Activated T-helper 1 cell treated with anti-CD3 and anti-CD28 coated beads, Interleukin-12 subunit alpha, Interleukin-12 subunit beta, Interleukin-2, Interleukin-4 antibody, amounts not matched to agents 30 ng/mL and 10 ng/mL and 1 ng/mL, durations not matched to agents 14 hours and 24 hours and 36 hours (primary cell): ENCODE data around the gene ENTPD7. TPM values are rescaled to one million over a fixed set of nuclear protein-coding genes. Genes with fewer than 3 reads are reported as not detected.

Experiments
- DNase-seq: peaks from one replicate; pipeline ENCODE4 v3.0.0; 2021; ENCODE audit warnings: low spot score
- H3K27ac Mint-ChIP-seq: one replicate; pipeline ENCODE4 v1.8.0; 2021; ENCODE audit warnings: mild to moderate bottlenecking, mixed read lengths
- H3K27me3 Mint-ChIP-seq: one replicate; pipeline ENCODE4 v1.8.0; 2022; ENCODE audit warnings: mild to moderate bottlenecking, moderate library complexity, mixed read lengths; ENCODE audit not compliant: insufficient read depth
- H3K36me3 Mint-ChIP-seq: one replicate; pipeline ENCODE4 v1.8.0; 2021; ENCODE audit warnings: low read depth, mixed read lengths
- H3K4me1 Mint-ChIP-seq: one replicate; pipeline ENCODE4 v1.8.0; 2021; ENCODE audit warnings: low read depth, mixed read lengths
- H3K4me3 Mint-ChIP-seq: one replicate; pipeline ENCODE4 v1.8.0; 2021; ENCODE audit warnings: mild to moderate bottlenecking, moderate library complexity, mixed read lengths
- H3K9me3 Mint-ChIP-seq: one replicate; pipeline ENCODE4 v1.8.0; 2021; ENCODE audit warnings: mixed read lengths
- intact Hi-C: fragments of 100-400 bp; cut with micrococcal nuclease; formaldehyde crosslinking; loops from one replicate; pipeline ENCODE4 v1.15.1; 2024
- total RNA-seq: library from RNA; stranded (reverse); gene quantifications from 2 replicates; pipeline ENCODE4 v1.2.3, GENCODE V29; 2022

The ENTPD7 gene, protein sequence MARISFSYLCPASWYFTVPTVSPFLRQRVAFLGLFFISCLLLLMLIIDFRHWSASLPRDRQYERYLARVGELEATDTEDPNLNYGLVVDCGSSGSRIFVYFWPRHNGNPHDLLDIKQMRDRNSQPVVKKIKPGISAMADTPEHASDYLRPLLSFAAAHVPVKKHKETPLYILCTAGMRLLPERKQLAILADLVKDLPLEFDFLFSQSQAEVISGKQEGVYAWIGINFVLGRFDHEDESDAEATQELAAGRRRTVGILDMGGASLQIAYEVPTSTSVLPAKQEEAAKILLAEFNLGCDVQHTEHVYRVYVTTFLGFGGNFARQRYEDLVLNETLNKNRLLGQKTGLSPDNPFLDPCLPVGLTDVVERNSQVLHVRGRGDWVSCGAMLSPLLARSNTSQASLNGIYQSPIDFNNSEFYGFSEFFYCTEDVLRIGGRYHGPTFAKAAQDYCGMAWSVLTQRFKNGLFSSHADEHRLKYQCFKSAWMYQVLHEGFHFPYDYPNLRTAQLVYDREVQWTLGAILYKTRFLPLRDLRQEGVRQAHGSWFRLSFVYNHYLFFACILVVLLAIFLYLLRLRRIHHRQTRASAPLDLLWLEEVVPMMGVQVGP
- total RNA-seq: 11.0 and 11.1 TPM in 2 replicates

DNA sequence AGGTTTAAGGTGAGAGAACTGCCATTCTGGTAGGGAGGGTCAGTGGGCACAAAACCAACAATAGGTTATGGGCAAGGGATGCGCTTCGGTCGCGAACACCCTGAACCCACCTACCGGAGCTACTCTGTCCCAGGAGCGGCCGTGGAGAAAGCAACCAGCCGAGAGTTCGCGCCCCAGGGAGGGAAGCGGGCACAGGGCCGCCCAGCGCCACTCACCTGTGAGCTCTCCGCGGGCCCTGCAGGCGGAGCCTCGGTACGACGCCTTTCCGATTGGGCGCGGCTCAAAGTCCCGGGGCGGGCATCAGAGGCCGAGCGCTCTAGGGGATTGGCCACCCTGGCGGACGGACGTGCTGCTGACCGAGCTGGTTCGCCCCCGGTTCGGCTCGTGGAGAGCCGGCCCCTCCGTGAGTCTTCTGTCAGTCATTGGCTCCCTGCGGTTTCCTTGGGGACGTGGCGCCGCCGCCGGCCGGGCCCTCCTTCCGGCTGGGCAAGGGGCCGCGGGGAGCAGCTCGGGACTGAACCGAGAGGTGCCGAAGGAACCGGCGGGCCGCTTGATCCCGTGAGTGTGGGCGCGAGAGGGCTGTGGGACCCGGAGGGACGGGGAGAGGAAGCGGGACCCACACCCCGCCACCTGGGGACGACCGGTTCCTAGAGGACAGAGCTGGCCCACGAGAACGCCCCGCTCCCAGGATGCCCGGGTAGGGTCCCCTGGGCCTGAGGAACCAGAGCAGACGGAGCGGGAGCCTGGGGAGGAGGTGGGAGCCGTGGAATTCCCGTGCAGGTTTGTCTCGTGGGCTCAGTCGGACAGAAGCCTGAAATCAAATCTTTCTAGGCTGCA, at the start of gene ENTPD7:
ENTPD7 (plus strand) TSS at position 479 of the 837 bp plus-strand sequence. CDS start 448 bp downstream, outside the sequence.
- DNase-seq: peak; percentile 90
- Mint-ChIP-seq H3K4me3 (peak within 1 kb of the TSS; percentile 96), H3K27me3 (peaks cover 19% of the 10 kb centered on the region), H3K9me3 (no peaks in the 10 kb centered on the region), H3K36me3 (peaks cover 4% of the 10 kb centered on the region), H3K4me1 (peaks cover 17% of the 10 kb centered on the region), H3K27ac (peak within 1 kb of the TSS; percentile 91)
- intact Hi-C loops: loop anchor here (1.0 kb wide), 3 partner anchors 39 to 229 kb away; partner anchors contain the start of genes GOT1 and SLC25A28

GRCh38 chr10:99610221-99610620, 49.1 kb upstream of the ENTPD7 start:
- H3K36me3 Mint-ChIP-seq: peaks cover 22% of the 10 kb centered on the region
- no peak overlapping the region for H3K27ac Mint-ChIP-seq
- no peaks in the 10 kb centered on the region for H3K9me3 Mint-ChIP-seq
- peaks cover 17% of the 10 kb centered on the region for H3K4me1 Mint-ChIP-seq
- DNase-seq: no peak
- no peak overlapping the region for H3K4me3 Mint-ChIP-seq
- no peaks in the 10 kb centered on the region for H3K27me3 Mint-ChIP-seq
- intact Hi-C loops: loop anchor here (10.0 kb wide), 2 partner anchors 575 to 925 kb away; partner anchors contain the start of genes ERLIN1 and HIF1AN

- no peaks in the 10 kb centered on the region for H3K27me3 Mint-ChIP-seq
- peaks cover 28% of the 10 kb centered on the region for H3K4me1 Mint-ChIP-seq
- intact Hi-C loops: loop anchor here (10.0 kb wide), 2 partner anchors 573 to 923 kb away; partner anchors contain the start of genes ERLIN1 and HIF1AN
- no peak for DNase-seq
- peaks cover 27% of the 10 kb centered on the region for H3K36me3 Mint-ChIP-seq
- no peak overlapping the region for H3K27ac Mint-ChIP-seq
- H3K4me3 Mint-ChIP-seq: no peak overlapping the region
- H3K9me3 Mint-ChIP-seq: no peaks in the 10 kb centered on the region
Measured at GRCh38 chr10:99611326-99611725, 48.0 kb upstream of the ENTPD7 start.

- intact Hi-C loops: loop anchor here (1.0 to 10.0 kb wide), 7 partner anchors 52 to 923 kb away; partner anchors contain the start of genes ERLIN1, GOT1 and HIF1AN
Measured at GRCh38 chr10:99612167-99612831, 47.0 kb upstream of the ENTPD7 start.

GRCh38 chr10:99615426-99615825, 43.9 kb upstream of the ENTPD7 start:
- intact Hi-C loops: loop anchor here (5.0 to 10.0 kb wide), 3 partner anchors 569 to 1168 kb away; partner anchors contain the start of genes ERLIN1, HIF1AN and HPS1
- Mint-ChIP-seq H3K27ac (peak overlapping the region; percentile 79), H3K4me3 (peak overlapping the region; percentile 38), H3K27me3 (no peaks in the 10 kb centered on the region), H3K36me3 (peaks cover 36% of the 10 kb centered on the region), H3K4me1 (peaks cover 51% of the 10 kb centered on the region), H3K9me3 (no peaks in the 10 kb centered on the region)
- DNase-seq: no peak

More at GRCh38 chr10:99612167-99612831, 47.0 kb upstream of the ENTPD7 start:
- Mint-ChIP-seq H3K9me3 (no peaks in the 10 kb centered on the region), H3K27ac (peak overlapping the region; percentile 41), H3K4me1 (peaks cover 33% of the 10 kb centered on the region), H3K4me3 (no peak overlapping the region), H3K27me3 (no peaks in the 10 kb centered on the region), H3K36me3 (peaks cover 27% of the 10 kb centered on the region)
- no peak for DNase-seq

DNA sequence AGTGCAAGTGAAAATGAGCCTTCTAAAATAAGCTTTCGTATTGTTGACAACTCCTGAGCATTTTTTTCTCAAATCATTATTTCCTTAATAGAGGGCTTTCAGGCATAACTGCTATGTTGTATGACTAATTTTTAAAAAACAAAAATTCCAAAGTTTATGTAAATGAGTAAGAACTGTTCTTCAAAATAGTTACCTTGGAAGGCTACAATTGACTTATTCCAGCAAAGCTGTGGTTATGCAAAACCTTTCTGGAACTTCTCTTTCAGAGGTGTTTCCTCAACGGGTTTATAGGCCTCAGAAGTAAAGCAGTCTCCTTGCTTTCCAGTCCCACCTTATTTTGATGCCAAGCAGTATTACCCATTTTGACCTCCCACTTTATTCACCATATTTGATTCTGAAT, 41.6 kb upstream of the ENTPD7 start:
- H3K36me3 Mint-ChIP-seq: peaks cover 22% of the 10 kb centered on the region

GRCh38 chr10:99619090-99619800, 40.1 kb upstream of the ENTPD7 start:
- DNase-seq: no peak
- Mint-ChIP-seq H3K4me1 (peaks cover 47% of the 10 kb centered on the region), H3K4me3 (peak overlapping the region; percentile 94), H3K9me3 (no peaks in the 10 kb centered on the region), H3K27me3 (no peaks in the 10 kb centered on the region), H3K36me3 (peaks cover 21% of the 10 kb centered on the region), H3K27ac (peak overlapping the region; percentile 80)
- intact Hi-C loops: loop anchor here (5.0 to 10.0 kb wide), 3 partner anchors 566 to 1172 kb away; partner anchors contain the start of genes ERLIN1, HIF1AN and HPS1

More for the DNA sequence above, 41.6 kb upstream of the ENTPD7 start:
- Mint-ChIP-seq H3K4me1 (peaks cover 53% of the 10 kb centered on the region), H3K4me3 (peak overlapping the region; percentile 94), H3K9me3 (no peaks in the 10 kb centered on the region), H3K27ac (peak overlapping the region; percentile 32), H3K27me3 (no peaks in the 10 kb centered on the region)
- no peak for DNase-seq
- intact Hi-C loops: loop anchor here (5.0 to 10.0 kb wide), 3 partner anchors 567 to 1170 kb away; partner anchors contain the start of genes ERLIN1, HIF1AN and HPS1

DNA sequence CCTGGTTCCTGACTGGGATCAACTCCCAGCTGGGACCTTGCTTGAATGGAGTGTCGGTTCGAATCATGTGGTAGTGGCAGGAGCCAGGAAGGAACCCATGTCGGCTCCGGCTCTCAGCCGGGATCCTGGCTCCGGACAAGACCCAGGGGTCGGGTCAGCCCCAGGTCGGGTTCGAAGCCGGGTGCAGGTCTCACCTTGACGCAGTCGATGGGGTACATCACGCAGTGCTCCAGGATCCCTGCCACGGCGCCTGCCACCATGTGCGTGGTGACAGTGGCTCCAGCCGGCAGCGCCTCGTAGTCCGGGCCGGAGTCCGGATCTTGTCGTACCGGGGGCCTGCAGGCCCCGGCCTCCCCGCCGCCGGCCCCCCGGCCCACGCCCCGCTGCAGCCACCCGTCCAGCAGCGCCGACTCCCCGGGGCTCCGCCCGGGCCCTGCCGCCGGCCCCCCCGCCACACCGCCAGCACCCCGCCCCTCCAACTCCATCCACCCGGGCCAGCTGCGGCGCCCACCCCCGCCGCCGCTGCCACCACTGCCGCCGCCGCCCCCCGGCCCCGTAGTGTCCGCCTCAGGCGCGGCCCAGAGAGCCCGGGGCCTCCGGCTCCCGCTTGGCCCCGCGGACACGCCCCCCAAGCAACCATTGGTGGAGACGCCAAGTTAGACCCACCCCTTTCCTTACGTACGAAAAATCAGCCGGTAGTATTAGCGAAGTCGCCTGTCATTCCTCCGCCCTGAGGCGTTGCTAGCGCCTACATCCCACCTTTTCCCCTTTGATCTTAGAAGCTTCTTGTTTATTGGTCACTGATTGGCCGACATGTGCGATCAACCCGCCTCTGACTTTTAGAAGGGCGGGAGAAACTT, 39.2 kb upstream of the ENTPD7 start, which contains the start of gene SLC25A28:
SLC25A28 (minus strand) TSS at position 589 of the 860 bp plus-strand sequence; CDS start at position 485, 104 bp downstream.
- DNase-seq: peak; percentile 91
- no peaks in the 10 kb centered on the region for H3K27me3 Mint-ChIP-seq
- H3K9me3 Mint-ChIP-seq: no peaks in the 10 kb centered on the region
- peaks cover 47% of the 10 kb centered on the region for H3K4me1 Mint-ChIP-seq
- intact Hi-C loops: loop anchor here (1.0 to 10.0 kb wide), 9 partner anchors 39 to 1979 kb away; partner anchors contain the start of genes COX15, CUTC, ENTPD7 and ERLIN1
- peak within 1 kb of the TSS; percentile 97 for H3K27ac Mint-ChIP-seq
- H3K36me3 Mint-ChIP-seq: peaks cover 20% of the 10 kb centered on the region
- peak within 1 kb of the TSS; percentile 94 for H3K4me3 Mint-ChIP-seq

GRCh38 chr10:99620711-99621453, 38.4 kb upstream of the ENTPD7 start:
- H3K36me3 Mint-ChIP-seq: peaks cover 14% of the 10 kb centered on the region
- peak overlapping the region; percentile 80 for H3K4me3 Mint-ChIP-seq
- H3K4me1 Mint-ChIP-seq: peaks cover 39% of the 10 kb centered on the region
- no peaks in the 10 kb centered on the region for H3K9me3 Mint-ChIP-seq
- peak overlapping the region; percentile 97 for H3K27ac Mint-ChIP-seq
- intact Hi-C loops: loop anchor here (1.0 to 10.0 kb wide), 6 partner anchors 38 to 1980 kb away; partner anchors contain the start of genes COX15, CUTC, ENTPD7 and GOT1
- H3K27me3 Mint-ChIP-seq: no peaks in the 10 kb centered on the region
- peak; percentile 91 for DNase-seq
